HG03571 (cell line): ENCODE data around the gene TMOD3.
A peak's percentile ranks its signal among the peaks of the same experiment; 100 is the strongest.

Experiments used
- ATAC-seq: cut with Tn5 transposase; IDR thresholded peaks from one replicate; pipeline ENCODE4 v1.9.1; 2021; ENCODE audit not compliant: unreplicated experiment

The TMOD3 gene

GRCh38 chr15:51904931-51905330 is 75.5 kb downstream of the TMOD3 start:
- ATAC-seq = no peak

DNA sequence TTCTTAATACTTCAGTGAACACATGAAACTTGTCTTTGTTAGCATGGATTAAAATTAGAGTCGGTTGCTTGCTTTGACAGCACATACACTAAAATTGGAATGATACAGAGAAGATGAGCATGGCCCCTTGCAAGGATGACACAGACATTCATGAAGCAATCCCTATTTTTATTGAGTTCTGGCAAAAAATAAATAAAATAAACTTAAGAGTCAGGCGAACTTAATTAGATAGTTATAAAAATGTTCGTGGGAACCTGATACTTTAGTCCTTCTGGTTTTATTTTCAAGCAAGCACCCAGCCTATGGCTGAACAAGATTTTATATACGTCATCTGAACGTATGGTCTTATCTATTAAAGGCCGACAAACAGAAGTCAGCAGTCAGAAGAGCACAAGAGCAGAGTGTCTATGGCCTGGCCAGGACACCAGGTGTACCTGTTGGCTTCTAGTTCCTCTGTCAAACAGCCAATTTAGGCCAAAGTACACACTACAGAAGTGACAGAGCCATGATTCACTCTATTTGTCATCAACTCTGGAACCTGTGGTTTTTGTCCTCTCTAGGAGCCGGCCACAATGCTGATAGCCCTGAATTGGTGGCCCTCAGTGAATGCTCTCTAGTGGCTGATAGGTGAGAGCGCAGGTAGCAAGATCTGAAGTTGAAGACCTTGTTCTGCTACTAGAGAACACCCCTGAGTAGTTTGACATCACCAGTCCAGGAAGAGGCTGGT is 77.8 kb downstream of the TMOD3 start:
- ATAC-seq = no peak

DNA sequence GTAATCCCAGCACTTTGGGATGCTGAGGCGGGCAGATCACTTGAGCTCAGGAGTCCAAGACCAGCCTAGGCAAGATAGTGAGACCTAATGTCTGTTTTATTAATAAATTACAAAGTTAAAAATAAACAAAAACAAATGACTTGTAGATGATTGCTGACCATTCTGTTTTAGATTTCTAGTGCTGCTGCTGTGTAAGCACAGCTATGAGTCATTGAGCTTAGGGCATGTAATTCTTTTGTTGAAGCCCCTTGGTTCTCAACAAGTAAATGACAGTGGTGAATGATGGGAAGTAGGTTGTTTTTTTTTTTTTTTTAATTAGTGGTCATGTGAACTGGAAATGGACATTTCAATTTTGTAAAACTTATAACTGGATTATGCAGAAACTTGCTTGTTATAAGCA is 78.9 kb downstream of the TMOD3 start:
- ATAC-seq = no peak

DNA sequence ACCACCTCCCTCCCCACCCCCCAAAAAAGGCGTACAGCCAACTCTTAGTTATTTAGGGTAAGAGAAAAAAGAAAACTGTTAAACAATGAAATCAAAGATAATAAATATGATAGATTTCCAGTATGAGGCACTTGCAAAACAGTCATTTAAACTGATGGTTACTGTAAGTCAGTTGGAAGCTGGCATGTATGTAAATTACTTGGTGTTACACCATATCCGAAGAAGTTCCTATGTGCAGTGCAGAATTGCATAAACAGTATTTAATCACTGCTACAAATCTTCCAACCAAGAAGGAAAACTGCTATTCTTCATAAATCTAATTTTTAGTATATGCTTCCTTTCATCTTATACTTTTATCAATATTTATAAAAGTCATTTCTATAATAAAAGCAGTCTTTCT is 80.1 kb downstream of the TMOD3 start:
- no peak for ATAC-seq

GRCh38 chr15:51912528-51912927 is 83.1 kb downstream of the TMOD3 start:
- no peak for ATAC-seq

DNA sequence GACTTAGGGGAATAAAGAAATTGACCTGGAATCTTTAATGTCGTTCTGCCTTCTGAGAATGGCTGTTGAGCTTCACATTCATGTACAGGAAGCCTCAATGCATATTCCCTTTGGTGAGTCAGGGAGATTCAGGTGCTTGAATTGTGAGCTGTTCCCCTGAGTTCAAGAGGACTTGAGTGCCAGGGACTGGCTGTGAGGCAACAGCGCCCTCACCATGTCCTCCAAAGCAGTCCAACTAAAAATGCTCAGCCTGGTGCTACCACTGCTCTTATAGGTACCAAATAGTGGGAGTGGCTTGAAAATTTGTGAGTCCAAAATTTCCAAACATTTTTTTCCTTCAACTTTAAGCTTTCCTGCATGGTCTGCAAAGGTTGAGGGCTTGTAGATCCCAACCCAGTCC is 88.0 kb downstream of the TMOD3 start:
- ATAC-seq = no peak

DNA sequence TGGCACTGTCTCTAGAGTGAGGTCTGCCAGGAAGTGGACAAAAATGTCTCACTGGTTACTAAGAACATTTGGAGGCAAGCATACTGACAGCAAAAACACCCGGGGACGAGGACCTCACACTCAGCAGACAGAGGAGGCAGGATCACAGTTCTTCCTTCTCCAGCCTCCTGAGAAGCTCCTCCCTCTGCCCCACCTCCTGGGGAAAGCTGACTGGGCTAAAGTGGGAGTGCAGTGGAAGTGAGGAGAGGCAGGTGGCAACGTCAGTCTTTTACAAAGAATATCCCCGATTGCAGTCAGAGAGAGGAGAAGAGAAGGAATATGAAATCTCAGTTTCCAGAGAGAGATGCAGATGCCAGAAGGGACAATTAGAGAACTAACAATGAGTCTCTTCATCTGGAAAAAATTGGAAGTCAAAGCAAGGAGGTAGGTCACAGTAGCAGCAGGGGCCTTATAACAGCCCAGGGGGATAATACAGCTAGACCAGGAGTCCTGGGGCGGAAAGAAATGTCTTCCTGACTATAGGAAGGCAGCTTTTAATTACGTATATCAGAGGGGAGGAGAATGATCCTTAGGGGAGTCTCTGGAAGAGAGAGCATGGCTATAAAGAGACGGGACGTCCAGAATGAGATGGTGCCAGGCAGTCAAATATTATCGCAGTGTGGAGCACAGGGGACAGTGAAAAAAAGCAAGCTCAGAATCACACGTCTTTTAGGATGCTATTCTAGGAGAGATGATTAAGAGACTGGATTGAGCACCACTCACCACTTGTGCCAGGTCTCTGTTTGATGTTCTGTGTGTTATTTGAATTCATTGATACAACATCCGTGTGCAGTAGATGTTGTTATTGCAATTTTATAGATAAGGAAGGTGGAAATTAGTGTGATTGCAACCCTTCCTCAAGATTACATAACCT is 95.0 kb downstream of the TMOD3 start:
- ATAC-seq = no peak

- ATAC-seq = no peak
Measured at GRCh38 chr15:51926809-51927208, 97.4 kb downstream of the TMOD3 start.

GRCh38 chr15:51931016-51931415 is 101.6 kb downstream of the TMOD3 start:
- ATAC-seq = no peak

DNA sequence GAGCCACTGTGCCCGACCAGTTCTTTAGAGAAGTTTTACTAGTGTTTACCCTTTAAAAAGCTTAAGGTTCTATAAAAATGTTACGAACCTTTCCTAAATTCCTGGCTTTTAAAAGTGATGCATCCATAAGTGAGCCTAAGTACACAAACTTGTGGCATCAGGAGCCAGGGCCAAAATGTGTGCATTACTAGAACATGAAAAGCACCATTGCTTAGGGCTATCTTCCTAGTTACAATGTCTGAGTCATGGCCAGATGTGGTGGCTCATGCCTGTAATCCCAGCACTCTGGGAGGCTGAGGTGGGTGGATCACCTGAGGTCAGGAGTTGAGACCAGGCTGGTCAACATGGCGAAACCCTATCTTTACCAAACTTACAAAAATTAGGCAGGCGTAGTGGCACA is 102.2 kb downstream of the TMOD3 start:
- ATAC-seq = no peak

- no peak for ATAC-seq
Measured at GRCh38 chr15:51932161-51932560, 102.7 kb downstream of the TMOD3 start.

- ATAC-seq = peak; percentile 90
Measured at GRCh38 chr15:51935466-51936104, 106.1 kb downstream of the TMOD3 start.

DNA sequence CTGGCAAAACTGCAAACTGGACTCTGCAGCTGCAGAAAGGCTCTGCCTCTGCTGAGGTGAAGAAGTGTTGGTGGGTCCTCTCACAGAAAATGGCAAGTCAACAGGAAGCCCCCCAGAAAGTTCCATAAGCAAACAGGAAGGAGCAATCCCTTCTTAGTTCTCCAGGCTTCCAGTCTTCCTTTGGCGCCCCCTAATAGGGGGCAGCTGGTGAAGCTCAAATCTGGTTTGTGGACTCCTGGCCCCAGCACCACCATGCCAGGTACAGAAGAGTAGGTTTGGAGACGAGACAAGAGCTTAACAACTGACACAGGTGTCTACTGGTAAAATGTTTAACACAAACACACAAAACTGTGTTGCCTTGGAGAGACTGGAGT is 106.6 kb downstream of the TMOD3 start:
- no peak for ATAC-seq

DNA sequence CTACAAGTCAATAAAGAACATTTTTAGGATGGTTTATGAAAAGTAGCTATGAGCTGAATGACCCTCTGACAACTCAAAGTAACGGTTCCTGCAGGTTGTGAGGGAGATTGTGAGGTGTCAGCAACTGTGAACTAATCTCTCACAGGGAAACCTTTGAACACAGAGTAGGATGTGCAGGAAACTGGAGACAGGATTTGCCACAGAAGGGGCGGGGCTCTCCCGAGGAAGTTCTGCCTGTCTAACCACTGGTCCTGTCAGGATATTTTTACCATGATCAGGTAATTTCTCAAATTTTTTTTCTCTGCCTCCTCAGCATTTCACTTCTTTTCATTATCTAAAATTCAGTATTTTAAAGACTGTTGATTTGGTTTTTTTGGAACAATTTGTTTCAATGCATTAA is 108.8 kb downstream of the TMOD3 start:
- ATAC-seq = no peak

DNA sequence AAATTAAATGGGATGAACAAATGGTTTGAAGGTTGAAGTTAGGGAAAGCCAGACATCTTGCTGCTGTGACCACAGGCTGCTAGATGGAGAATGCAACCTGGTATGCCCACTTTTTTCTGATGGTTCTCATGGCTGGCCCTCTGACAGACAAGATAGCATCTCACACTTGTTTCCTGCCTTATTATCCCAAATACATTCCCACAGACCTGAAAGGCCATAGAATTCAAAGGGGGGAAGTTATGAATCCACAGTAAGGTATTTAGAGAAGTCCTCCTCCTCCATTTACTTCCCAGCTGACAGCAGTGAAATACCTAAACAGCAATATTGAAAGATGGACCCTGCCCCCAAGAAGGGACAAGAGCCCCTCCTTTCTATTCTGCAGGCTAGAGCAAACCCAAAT is 109.8 kb downstream of the TMOD3 start:
- no peak for ATAC-seq

- ATAC-seq = no peak
Measured at GRCh38 chr15:51947124-51947523, 117.7 kb downstream of the TMOD3 start.

- ATAC-seq = no peak
Measured at GRCh38 chr15:51952805-51953204, 123.4 kb downstream of the TMOD3 start.

- no peak for ATAC-seq
Measured at GRCh38 chr15:51955504-51955903, 126.1 kb downstream of the TMOD3 start.
